NOMO-1 (cell line): ENCODE results near the gene ECT2L.
"Not testable (repeated sequence)": the region's sequence is repeated elsewhere in the genome, so short reads cannot be mapped to it uniquely, and the experiment has no call there.

ENCODE experiments used
- DNase-seq, 2 experiments: peaks; one replicate each; lab custom pipeline; 2025; ENCODE audit not compliant: unreplicated experiment in 2 of 2; lab: John Stamatoyannopoulos, UW

The ECT2L gene

GRCh38 chr6:138926579-138926978 is 130.7 kb downstream of the ECT2L start:
- no peak for DNase-seq

DNA sequence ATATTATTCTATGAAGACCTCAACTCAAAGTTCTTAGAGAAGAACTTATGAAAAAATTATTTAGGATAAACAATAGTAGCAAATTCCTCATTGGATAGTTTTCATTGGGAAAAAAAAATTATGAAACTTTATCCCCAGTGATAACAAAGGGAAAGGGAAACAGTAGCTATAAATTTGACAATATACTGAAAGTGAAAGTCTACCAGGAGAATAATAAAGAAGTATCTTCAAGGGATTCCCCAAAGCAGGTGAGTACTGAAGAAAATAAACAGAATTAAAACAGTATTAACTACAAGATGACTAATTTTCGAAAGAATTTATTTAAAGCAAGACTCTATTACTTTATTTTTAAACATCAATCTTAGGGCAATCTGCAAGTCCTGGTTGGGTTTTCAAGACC is 135.8 kb downstream of the ECT2L start:
- DNase-seq: no peak

DNA sequence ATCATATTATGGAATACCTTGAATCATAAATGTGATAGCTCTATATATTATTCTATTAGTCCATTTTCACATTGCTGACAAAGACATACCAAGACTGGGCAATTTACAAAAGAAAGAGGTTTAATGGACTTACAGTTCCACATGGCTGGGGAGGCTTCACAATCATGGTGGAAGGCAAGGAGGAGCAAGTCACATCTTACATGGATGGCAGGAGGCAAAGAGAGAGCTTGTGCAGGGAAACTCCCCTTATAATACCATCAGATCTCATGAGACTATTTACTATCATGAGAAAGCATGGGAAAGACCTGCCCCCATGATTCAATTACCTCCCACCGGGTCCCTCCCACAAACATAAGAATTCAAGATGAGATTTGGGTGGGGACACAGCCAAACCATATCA is 141.0 kb downstream of the ECT2L start:
- not testable (repeated sequence) for DNase-seq

- DNase-seq: no peak
Measured at GRCh38 chr6:138943089-138943625, 147.3 kb downstream of the ECT2L start.

- no peak for DNase-seq
Measured at GRCh38 chr6:138944412-138944811, 148.5 kb downstream of the ECT2L start.

GRCh38 chr6:138945354-138945753 is 149.5 kb downstream of the ECT2L start:
- no peak for DNase-seq

DNA sequence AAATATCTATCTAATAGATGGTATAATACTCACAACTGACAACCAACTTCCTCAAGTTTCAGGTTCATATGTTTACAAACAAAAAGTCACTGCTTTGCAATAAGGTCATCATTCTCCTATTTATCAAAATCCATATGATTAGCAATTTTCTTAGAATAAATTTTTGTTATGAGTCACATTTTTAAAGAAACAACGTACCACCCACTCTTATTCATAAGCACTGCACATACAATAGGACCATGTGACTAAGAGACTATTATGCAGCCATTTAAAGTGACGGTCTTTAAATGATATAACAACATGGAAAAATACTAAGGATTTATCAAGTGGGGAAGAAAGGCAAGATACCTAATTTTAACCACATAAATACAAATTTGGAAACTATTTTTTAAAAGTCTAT is 152.1 kb downstream of the ECT2L start:
- no peak for DNase-seq

DNA sequence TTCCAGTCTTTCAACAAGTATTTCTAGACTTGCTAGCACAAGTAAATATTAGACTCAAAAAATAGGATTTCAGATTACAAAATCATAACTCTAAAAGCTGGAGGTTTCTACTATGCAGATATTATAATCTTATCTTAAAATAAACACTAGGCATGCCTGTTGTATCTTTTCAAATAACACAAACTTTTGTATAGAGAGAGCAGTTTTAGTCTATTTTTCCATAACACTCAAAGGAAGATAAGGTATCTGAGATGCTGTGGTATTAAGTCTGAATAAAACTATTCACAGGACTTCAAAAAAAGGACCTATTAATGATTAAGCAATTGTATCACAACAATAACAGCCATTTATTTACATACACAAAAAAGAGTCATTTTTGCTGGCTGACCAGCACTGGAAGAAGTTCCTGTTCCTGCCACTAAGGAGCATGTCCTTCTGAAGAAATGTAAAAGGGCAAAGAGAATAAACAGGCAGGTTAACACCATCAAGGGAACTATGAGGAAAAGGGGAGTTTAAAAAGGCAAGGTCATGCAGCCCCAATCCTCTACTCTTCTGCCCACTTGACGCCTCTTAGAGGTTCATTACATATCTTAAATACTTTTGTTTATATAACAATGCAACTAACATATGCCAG is 152.8 kb downstream of the ECT2L start:
- DNase-seq: no peak

DNA sequence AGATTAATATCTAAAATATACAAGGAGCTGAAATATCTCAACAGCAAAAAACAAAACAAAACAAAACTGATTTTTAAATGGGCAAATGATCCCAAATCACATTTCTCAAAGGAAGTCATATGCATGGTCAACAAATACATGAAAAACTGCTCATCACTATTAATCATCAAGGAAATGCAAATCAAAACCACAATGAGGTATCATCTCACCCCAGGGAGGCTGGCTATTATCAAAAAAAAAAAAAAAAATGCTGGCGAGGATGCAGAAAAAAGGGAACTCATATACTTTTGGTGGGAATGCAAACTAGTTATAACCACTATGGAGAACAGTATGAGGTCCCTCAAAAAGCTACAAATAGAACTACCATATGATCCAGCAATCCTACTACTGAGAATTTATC is 157.6 kb downstream of the ECT2L start:
- no peak for DNase-seq
